IPS-NIHi7 (cell line): ENCODE measurements around the gene SYT10.
"Not testable (repeated sequence)": the region's sequence is repeated elsewhere in the genome, so short reads cannot be mapped to it uniquely, and the experiment has no call there.

Experiments
- DNase-seq: peaks from one replicate; pipeline ENCODE4 v3.0.0; 2012; ENCODE audit warnings: mixed read lengths; ENCODE audit errors: extremely low spot score

The SYT10 gene

GRCh38 chr12:33357181-33357580, 82.4 kb downstream of the SYT10 start:
- no peak for DNase-seq

- no peak for DNase-seq
Observed at GRCh38 chr12:33349791-33350190, 89.8 kb downstream of the SYT10 start.

- DNase-seq = not testable (repeated sequence)
Observed at GRCh38 chr12:33331961-33332398, 107.6 kb downstream of the SYT10 start.

GRCh38 chr12:33330940-33331339, 108.7 kb downstream of the SYT10 start:
- no peak for DNase-seq
